GM18520 (cell line): Measurements from ENCODE around the gene MRPL22.
A peak's percentile ranks its signal among the peaks of the same experiment; 100 is the strongest.
"Not testable (repeated sequence)": the region's sequence is repeated elsewhere in the genome, so short reads cannot be mapped to it uniquely, and the experiment has no call there.

ENCODE experiments used
- ATAC-seq: cut with Tn5 transposase; IDR thresholded peaks from one replicate; pipeline ENCODE4 v1.9.1; 2021; ENCODE audit not compliant: unreplicated experiment

The MRPL22 gene

DNA sequence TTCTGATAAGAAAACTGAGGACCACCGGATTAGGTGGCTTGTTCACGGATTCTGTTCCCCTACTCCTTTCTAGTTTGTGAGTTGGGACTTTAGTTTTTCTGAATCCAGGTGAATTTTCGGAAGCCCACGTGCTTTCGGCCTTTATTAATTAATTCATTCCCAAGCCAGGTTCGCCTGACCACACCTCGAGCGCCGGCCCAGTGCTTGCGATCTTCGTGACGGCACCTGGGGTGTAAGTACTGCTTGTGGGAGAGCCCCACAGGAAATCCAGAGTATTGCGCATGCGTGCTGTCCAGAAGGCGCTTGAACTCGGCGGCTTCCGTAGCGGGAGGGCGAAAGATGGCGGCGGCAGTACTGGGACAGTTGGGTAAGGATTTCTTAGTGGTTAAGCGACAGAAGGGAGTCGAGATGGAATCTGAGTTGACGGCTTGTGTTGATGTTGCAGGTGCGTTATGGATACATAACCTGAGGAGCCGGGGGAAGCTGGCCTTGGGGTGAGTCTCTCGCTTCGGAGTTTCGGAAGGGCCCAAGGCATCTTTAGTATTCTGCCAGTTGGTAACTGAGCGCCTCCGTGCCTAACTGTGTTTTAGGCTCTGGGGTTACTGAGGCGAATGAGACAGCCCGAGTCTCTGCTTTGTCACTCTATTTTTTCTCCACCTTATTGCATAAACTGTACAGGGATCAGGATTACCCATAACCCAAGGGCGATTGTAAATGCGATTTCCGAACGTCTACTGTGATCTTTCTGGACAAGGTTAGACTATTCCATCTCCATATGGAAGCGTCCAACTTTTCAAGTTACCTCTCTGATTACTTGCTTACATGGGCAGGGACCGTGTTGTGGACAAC is at the start of gene MRPL22:
MRPL22 (plus strand) TSS at position 302 of the 849 bp plus-strand sequence; CDS start at position 340, 38 bp downstream.
- ATAC-seq = peak; percentile 49

DNA sequence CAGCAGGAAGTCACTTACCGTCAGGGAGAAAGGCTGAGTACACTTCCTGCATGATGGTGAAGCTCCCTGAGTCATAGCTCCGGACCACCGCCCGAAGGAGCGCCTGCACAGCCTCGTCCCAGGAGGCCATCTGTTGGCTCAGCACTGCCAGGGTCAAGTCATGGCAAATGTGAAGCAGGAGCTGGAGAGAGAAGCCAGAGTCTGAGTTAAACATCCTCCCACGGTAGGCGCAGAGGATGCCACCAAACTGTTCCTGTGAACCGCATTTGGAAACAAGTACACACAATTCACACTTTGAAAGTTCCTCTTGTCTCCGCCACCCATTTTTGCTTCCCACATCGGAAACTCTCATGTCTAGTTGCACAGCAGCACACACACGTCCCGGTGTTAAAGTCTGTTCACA is 48.5 kb upstream of the MRPL22 start:
- no peak for ATAC-seq

DNA sequence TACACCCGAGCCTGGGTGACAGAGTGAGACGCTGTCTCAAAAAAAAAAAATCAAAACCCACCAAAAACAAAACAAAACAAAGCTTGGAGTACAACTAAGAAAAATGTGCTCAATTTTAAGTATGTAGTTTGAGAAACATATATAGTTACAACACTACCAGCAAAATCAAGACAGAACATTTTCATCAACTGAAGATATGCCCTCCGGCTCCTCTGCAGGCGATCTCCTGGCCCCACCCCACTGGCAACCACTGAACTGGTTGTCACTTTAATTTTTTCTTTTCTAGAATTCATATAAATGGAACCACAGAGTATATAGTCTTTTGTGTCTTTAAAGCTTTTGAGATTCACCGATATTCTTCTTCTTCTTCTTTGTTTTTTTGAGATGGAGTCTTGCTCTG is 47.5 kb upstream of the MRPL22 start:
- ATAC-seq = no peak

DNA sequence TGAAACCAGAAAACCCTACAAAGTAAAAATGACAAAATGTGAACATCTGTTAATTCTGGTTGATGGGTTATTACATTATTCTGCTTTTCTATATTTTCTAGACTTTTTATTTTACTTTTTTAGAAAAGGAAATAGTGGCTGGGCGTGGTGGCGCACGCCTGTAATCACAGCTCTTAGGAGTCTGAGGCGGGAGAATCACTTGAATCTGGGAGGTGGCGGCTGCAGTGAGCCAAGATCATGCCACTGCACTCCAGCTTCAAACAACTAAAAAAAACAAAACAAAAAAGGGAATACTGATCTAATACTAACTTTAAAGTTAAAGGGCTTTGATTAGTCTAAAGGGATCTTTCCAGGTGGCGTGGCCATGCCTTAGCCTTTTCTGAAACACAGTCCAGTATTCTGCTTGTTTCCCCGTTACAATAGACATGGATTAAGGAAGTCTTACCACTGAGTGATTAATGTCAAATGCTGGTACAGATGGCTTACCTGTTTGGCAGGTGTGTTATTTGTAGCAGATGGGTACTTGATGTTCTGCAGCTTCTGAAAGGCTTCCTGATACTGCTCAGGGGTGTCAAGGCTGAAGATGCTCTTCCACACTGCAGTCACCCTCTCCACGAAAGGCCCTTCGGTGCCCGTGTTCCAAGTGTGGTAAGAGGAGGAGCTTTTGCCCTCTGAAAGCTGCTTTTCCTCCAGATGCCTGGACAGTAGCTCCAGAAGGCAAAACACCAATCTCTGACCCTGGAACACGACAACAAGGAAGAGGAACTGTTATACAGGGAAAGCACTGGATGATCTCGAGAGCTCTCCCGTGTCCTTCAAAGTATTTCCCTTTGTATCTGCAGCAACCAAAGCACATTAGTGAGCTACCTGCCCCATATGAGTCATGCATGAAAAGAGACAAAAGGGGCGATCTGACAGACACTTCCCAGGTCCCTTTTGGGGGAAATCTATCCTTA is 45.0 kb upstream of the MRPL22 start:
- no peak for ATAC-seq

DNA sequence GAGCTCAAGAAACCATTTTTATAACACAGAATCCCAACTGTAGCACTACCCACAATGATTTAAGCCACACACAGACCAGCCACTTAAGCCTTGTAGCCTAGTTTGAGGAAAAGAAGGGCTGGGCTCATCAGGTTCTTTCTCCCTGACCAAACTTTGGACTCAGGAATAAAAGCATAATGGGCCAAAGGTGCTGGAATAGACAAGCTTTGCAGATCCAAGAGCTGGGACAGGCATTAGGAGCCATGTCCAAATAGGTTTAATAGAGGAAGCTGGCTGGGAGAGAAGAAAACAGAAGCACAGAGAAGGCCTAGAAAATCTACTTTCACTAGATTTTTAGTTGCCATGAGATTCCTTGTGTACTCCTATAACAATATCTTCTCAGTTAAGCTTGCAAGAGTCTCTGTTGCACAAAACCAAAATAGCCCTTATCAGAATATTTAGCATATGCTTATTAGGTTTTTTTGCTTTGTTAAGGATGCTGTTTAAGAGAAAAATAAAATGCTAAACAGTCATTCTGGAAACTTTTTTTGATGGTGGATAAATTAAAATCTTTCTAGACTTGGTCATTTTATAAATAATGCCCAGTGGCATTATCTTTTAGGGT is 44.2 kb upstream of the MRPL22 start:
- ATAC-seq = no peak

DNA sequence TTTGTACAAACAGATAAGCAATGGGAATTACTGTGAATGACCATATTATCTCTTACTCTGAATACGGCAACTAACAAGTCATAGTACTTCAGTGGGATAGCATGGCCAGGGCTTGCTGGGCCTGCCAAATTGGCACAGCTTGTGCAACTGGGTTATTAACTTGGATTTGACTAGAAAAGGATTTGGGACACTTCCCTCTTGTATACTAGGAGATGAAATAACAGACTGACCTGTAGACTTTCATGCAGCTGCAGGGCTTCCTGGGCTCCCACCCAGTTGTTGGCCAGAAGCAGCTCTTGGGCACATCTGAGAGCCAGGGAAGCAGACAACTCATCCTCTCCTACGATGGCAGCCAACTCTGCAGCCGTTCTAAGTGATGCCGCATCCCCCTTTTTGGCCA is 42.7 kb upstream of the MRPL22 start:
- no peak for ATAC-seq

DNA sequence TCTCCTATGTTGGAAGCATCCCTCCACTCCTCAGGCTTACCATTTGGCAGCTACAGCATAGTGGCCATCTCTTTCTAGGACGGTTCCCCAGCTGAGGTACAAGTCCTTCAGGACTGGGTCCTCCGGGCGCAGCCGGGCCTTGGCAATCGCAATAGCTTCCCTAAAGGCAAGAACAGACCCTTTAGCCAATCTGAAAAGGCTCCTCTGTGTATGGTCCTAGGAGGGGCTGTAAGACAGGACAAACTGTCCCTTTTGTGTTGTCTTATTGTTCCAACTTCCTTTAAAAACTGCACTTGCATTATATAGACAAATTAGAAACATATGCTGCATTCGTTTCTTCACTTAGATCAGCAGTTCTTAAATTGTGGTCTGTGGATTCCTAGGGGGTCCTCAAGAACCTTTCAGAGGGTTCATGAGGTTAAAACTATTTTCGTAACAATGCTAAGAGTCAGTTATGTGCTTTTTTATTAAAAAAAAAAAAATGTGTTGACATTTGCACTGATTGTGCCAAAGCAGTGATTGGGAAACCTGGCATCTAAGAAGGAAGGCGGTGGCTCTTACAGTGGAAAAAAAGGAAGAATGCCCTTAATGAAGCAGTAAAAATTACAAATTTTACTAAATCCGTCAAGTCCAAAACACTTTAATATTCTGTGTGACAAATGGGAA is 41.6 kb upstream of the MRPL22 start:
- no peak for ATAC-seq

DNA sequence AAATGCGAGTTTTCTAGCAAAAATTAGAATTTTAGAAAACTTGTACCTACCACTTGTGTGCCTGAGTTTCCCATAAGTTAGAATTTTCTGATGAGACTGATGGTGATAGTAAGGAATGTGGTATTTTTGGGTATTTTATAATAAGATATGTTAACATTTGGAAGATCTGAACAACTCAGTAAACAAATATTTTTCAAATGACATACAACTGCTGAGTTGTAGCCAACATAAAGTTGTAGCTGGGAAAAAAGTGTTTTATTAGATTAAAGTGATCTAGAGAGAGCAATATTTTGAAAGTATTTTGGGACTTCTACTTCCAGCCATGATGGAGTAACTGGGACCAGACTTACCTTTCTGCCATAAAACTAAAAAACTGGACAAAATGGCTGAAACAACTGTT is 40.8 kb upstream of the MRPL22 start:
- ATAC-seq = no peak

DNA sequence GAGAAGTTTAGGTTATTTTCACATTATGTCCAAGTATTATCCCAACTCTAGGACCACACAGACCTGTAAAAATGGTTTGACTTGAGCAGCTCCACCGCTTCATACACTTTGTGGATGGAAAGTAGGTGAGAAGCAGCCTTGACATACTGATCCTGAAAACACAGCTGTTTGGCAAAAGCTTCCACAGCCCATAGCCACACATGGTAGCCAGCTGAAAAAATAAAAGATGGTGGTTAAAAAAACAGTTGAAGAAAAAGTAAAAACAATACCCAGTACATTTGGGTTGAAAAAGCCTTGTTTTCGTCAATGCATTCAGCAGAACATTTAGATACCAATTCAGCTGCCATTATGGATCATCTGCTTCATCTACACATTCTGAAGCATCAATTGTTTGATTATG is 39.6 kb upstream of the MRPL22 start:
- no peak for ATAC-seq

DNA sequence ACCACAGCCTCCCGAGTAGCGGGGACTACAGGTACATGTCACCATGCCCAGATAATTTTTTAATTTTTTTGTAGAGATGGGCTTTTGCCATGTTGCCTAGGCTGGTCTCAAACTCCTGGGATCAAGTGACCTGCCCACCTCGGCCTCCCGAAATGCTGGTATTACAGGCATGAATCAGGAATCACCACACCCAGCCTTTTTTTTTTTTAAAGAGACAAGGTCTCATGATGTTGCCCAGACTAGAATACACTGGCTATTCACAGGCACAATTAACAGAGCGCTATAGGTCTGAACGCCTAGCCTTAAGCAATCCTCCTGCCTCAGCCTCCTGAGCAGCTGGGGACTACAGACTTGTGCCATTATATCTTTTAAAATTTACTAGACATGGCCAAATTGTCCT is 39.0 kb upstream of the MRPL22 start:
- ATAC-seq = no peak

DNA sequence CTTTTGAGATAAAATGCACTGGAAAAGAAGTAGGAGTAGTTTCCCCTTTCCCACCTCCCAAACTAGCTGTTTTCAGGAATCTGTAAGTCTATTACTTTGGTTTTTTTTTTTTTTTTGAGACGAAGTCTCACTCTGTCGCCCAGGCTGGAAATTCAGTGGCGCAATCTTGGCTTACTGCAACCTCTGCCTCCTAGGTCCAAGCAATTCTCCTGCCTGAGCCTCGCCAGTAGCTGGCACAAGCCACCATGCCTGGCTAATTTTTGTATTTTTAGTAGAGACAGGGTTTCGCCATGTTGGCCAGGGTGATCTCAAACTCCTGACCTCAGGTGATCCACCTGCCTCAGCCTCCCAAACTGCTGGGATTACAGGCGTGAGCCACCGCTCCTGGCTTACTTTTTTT is 35.3 kb upstream of the MRPL22 start:
- not testable (repeated sequence) for ATAC-seq

DNA sequence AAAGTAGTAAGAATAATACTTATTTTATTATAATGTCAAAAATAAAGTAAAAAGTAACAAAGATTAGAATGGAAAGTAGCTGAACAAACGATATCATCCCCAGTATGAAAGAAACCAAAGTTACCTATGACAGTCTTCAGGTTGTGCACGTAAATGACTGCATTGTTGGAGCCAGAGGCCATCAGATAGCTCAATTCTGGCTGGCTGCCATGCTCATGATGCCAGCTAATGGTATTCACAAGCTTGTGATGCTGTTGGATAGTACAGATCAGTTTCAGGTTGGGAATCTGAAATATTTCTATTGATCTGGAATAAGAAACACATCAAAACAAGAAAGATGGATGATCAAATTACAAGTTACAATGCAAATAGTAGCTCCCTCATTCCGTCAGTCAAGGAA is 24.0 kb upstream of the MRPL22 start:
- no peak for ATAC-seq

DNA sequence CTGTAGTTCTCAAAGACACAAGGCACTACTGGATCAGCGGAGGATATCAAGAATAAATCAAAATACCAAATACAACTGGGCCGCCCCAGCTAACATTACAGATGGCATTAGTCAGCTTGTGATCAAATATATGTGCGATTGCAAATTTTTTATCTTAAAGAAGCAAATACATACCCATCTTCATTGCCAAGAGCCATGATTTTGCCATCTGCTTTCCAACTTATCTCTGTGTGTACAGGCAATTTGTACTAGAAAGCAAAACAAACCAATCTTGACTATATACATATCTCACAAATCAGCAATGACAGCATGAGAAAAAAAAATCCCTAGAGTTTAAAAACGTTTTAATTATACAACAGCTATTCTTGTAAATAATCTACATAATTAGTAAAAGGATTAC is 23.1 kb upstream of the MRPL22 start:
- ATAC-seq = no peak

DNA sequence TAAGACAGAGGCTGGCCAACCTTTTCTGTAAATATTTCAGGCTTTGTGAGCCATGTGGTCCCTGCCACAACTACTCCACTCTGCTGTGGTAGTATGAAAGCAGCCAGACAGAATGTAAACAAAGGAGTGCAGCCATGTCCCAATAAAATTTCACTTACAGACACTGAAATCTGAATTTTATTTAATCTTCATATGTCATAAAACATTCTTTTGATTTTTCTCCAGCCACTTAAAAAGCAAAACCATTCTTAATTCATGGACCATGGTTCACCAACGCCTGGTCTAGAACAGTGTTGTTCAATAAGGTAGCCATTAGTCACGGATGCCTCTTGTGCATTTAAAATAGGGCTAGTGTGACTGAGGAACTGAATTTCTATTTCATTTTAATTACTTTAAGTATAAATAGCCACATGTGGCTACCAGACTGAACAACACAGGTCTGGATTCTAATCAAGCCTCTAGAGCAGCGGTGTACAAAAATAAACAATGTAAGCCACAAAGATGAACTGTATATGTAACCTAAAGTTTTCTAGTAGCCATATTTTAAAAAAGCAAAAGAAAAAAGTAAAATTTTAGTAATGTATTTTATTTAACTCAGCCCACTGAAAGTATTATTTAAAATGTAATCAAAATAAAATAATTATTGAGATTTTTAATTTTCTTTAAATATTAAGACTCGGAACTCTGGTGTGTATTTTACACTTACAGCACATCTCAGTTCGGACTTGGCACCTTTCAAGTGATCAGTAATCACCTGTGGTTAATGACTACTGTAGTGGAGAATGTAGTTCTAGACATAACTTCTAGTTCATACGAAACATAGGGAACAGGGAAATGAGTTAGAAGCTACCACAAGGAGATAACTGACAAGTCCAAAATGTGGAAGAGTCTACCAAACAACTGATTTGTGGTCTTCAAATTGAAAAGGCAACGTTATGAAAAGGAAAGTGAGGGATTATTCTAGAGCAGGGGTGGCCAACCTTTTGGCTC is 17.1 kb upstream of the MRPL22 start:
- ATAC-seq = no peak

DNA sequence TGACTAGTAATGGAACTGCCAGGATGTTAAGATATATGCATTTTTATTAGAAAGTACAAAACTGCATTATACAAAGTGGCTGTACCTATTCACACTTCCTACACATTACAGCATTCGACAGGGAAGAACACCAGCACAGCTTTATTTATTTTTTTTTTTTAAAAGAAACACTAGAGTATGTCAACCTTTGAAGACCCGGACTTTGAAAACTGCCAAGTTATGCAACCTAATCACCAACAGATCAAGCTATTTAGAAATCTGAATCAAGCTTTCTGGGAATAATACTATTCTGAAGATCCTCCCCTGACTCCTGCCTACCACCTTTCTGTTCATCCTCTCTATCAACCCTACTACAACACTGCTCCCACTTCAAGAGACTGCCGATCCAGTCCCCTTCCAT is 7.3 kb upstream of the MRPL22 start:
- ATAC-seq = no peak

DNA sequence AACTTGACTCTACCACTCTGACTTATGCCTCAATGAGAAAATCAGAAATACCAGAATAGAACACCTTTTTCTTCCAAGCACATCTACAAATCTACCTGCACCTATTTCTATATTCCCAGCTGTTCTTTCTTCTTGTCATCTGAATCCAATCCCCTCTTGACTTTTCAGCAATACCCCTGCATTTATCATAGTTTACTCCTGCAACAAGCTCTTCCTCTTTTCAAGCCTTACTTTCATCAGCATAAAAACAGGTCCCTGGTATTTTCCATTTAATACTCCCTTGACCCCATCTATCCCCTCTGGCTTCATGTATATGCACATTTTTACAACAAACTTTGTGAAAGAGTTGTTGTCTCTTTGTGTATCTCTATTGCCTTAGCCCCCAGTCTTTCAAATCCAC is 6.0 kb upstream of the MRPL22 start:
- no peak for ATAC-seq

DNA sequence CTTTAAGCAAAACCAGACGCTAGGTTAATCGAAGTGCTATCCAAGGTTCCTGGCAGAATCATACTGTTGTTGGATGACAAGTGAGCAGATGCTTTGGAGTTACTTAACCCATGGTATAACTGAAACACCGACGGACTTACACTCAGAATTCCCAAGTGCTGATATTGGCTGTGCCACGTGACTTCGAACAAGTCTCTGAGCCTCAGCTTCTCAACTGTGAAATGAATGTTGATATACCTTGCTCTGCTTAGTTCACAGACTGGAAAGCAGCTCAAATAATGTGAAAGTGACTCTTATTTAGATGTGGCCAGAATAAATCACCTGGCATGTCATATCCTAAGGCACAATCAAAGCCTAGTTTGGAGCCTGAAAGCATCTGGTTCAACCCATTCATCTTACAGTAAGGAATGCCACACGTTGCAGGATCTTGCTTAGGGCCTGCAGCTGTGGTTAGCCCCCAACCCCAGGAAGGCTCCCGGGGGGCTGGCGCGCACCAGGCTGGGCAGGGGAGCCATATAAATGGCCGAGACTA is 3.6 kb upstream of the MRPL22 start:
- no peak for ATAC-seq

DNA sequence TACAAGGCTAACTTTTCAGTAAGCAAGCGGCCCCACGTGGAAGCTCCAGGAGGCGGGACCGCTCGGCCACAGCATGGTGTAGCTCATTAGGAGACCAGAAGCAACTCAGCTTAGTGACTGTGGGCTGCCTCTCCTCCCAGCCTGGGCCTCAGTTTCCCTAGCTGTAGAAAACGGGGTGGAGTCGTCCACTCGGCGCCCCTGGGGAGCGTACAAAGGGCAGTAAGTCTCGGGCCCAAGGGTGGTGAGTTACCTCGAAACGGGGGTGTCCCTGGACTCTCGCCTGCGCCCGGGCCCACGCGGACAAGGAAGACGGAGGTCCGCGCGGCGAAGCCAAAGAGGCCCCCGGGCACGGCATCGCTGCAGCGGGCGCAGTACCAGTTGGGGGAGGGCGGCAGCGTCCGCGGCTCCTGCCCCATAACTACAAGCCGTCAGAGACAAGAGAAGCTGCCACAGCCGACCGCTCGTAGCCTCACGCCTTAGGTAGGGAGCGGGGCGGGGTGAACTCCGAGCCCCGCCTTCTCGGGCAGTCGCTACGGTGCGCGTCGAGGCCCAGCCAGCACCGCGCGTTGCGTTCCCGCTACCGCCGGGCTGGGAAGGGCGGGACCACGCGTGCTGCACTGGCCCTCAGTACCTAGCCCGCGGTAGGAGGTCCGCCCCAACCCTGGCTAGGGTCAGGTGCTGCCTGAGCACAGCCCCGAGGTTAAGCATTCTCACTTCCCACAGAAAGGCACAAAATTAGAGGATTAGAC is 3.0 kb upstream of the MRPL22 start, which contains the start of gene GEMIN5:
GEMIN5 (minus strand) TSS at position 494 of the 749 bp plus-strand sequence; CDS start at position 416, 78 bp downstream.
- ATAC-seq = peak; percentile 86

DNA sequence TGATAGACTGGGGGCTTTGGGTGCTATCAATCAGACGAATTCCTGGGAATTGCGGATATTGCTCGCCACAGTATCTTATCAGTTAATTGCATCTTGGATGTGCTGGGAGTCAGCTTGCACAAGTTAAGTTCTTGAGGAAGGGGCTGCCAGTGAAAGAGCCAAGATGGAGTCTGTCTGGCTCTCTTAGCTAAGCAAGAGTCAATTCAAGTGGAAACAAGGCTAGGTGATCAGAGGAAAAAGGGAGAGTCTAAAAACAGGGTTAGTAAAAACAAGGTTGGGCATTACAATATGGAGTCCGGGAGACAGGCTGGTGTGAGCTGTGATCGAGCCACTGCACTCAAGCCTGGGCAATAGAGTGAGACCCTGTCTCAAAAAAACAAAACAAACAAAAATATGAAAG is 1.5 kb upstream of the MRPL22 start:
- not testable (repeated sequence) for ATAC-seq
